Activated CD8-positive, alpha-beta memory T cell treated with anti-CD3 and anti-CD28 coated beads, Interleukin-2, amount 50 U/mL, for 4 hours (primary cell): ENCODE results near the gene PAOX.

Source experiments
- DNase-seq: peaks from one replicate; pipeline ENCODE4 v3.0.0-alpha.2; 2020

PAOX gene

GRCh38 chr10:133440633-133441285 lies 61.7 kb downstream of the PAOX start:
- no peak for DNase-seq
